ENCODE results near the gene CRKL.

CRKL gene, protein sequence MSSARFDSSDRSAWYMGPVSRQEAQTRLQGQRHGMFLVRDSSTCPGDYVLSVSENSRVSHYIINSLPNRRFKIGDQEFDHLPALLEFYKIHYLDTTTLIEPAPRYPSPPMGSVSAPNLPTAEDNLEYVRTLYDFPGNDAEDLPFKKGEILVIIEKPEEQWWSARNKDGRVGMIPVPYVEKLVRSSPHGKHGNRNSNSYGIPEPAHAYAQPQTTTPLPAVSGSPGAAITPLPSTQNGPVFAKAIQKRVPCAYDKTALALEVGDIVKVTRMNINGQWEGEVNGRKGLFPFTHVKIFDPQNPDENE

DNA sequence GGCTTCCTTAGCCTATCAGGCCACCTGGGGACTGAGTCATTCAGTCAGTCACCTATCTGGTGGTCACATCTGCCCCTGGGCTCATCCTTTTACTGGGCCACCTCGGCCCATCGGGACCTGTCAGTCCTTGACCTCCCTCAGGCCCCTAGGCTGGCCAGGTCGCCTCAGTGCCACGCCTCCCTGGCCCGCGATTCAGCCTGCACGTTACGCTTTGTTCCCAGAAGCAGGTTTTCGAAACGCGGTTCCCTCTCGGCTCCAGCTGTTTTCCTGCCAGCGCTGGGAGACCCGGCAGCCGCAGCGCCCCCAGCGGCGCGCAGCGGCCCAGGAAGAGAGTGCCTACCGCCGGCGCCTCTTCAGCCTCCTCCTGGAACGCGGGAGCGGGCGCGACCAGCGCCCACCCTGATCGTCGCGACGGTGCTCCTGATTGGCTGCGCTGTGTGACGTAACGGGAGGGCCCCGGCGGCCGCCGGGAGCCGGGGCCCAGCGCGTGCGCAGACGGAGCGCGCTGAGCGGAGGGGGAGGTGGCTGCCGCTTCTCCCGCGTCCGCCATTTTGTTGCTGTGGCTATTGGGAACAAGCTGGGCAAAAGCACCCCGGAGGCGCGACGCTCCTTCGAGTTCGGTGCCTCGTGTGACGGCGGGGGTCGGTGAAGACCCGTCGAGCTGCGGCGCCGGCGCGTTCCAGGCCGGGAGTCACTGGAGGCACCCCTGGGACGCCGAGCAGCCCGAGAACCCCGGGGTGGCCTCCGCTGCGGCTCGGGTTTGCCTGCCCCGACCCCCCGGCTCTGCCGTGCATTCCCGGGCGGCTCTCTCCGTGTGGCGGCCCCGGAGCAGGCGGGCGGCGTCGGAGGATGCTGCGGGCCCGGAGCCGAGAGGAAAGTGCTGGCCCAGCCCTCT is at the start of gene CRKL:
Gene CRKL (plus strand): TSS at position 492 of the 895 bp plus-strand sequence. CDS start 528 bp downstream, outside the sequence.
- Histone ChIP-seq H3K4me1 (ENCODE audit: insufficient read depth, low read length, poor library complexity, severe bottlenecking) (peaks cover 24% of the 10 kb centered on the region), H3K4me2 (ENCODE audit: low read depth, low read length, poor library complexity, severe bottlenecking) (peak within 1 kb of the TSS; percentile 98), H2AFZ (ENCODE audit: low read length) (peak within 1 kb of the TSS; percentile 99), H3K9me2 (replicated peaks; ENCODE audit: low read depth, low read length) (no peaks in the 10 kb centered on the region), H3K27me3 (ENCODE audit: insufficient read depth, low read length, poor library complexity, severe bottlenecking) (peaks cover 8% of the 10 kb centered on the region), H3K9me3 (ENCODE audit: insufficient read depth, low read depth, low read length) (no peaks in the 10 kb centered on the region), H3F3A (ENCODE audit: low read depth) (no peaks in the 10 kb centered on the region), H3K4me3 (ENCODE audit: low read length, poor library complexity, severe bottlenecking) (peak within 1 kb of the TSS; percentile 98), H4K20me1 (ENCODE audit: insufficient read depth, low read length, poor library complexity, severe bottlenecking) (peaks cover 44% of the 10 kb centered on the region), H3K79me2 (ENCODE audit: insufficient read depth, low read length) (peaks cover 49% of the 10 kb centered on the region), H3K36me3 (ENCODE audit: insufficient read depth, low read length) (no peaks in the 10 kb centered on the region), H3K9ac (ENCODE audit: low read depth, low read length, poor library complexity, severe bottlenecking) (peak within 1 kb of the TSS; percentile 94)
- TF ChIP-seq, protein P1, sequence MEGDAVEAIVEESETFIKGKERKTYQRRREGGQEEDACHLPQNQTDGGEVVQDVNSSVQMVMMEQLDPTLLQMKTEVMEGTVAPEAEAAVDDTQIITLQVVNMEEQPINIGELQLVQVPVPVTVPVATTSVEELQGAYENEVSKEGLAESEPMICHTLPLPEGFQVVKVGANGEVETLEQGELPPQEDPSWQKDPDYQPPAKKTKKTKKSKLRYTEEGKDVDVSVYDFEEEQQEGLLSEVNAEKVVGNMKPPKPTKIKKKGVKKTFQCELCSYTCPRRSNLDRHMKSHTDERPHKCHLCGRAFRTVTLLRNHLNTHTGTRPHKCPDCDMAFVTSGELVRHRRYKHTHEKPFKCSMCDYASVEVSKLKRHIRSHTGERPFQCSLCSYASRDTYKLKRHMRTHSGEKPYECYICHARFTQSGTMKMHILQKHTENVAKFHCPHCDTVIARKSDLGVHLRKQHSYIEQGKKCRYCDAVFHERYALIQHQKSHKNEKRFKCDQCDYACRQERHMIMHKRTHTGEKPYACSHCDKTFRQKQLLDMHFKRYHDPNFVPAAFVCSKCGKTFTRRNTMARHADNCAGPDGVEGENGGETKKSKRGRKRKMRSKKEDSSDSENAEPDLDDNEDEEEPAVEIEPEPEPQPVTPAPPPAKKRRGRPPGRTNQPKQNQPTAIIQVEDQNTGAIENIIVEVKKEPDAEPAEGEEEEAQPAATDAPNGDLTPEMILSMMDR (conservative IDR thresholded peaks at IDR 0.05; ENCODE audit: low read length): peak; percentile 83
- TF ChIP-seq EZH2phosphoT487 (IDR thresholded peaks at IDR 0.05; ENCODE audit: borderline replicate concordance): no peak

DNA sequence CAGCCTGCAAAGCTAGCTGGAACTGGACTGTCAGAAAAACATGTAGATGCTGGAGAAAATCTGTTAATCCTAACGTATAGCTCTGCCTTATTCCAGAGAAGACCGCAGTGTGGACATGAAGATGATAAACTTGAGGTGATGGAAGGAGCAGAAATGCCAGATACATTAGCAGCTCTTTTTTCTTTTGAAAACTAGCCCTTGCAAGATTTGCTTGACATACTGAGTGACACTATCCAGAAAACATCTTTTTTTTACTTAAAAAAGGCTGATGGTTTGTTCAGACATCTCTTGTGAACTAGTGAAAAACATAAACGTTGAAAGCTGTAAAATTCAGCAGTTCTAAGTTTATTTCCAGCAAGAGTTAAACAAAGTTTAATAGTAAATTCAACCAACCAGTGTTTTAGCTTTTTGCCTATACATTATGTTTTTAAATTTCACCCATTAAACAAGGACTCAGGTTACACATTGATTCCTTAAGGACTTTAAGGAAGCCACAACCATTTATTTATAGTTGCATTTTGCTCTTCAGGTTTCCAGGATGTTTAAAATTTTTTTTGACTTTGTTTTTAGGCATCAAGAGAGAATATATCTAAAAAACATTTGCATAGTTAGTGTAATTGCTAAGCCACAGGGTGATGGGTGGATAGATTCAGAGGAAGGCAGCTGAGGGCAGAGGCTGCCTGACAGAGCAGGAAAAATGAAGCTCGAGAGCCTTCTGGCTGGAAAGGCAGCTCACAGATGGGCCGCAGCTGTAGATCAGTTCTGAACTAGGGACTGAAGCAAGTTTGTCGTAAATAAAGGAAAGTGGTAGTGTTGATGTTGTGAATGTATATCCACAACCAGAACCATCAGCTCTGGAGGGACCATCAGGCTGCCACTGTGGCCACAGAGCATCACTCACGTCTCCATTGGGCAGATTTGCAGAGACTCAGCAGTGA is 48.9 kb upstream of the CRKL start:
- Histone ChIP-seq H3K9me2 (replicated peaks; ENCODE audit: low read depth, low read length) (no peaks in the 10 kb centered on the region), H3K4me2 (ENCODE audit: low read depth, low read length, poor library complexity, severe bottlenecking) (peak overlapping the region; percentile 61), H3K79me2 (ENCODE audit: insufficient read depth, low read length) (no peaks in the 10 kb centered on the region), H3K36me3 (ENCODE audit: insufficient read depth, low read length) (no peaks in the 10 kb centered on the region), H3K4me3 (ENCODE audit: low read length, poor library complexity, severe bottlenecking) (peak overlapping the region; percentile 33), H3F3A (ENCODE audit: low read depth) (no peaks in the 10 kb centered on the region), H3K9ac (ENCODE audit: low read depth, low read length, poor library complexity, severe bottlenecking) (peak overlapping the region; percentile 38), H3K4me1 (ENCODE audit: insufficient read depth, low read length, poor library complexity, severe bottlenecking) (peaks cover 16% of the 10 kb centered on the region), H4K20me1 (ENCODE audit: insufficient read depth, low read length, poor library complexity, severe bottlenecking) (no peaks in the 10 kb centered on the region), H2AFZ (ENCODE audit: low read length) (no peak overlapping the region), H3K27me3 (ENCODE audit: insufficient read depth, low read length, poor library complexity, severe bottlenecking) (no peaks in the 10 kb centered on the region), H3K9me3 (ENCODE audit: insufficient read depth, low read depth, low read length) (no peaks in the 10 kb centered on the region)
- TF ChIP-seq EZH2phosphoT487 (IDR thresholded peaks at IDR 0.05; ENCODE audit: borderline replicate concordance): no peak
- TF ChIP-seq, protein P1 (conservative IDR thresholded peaks at IDR 0.05; ENCODE audit: low read length): no peak

DNA sequence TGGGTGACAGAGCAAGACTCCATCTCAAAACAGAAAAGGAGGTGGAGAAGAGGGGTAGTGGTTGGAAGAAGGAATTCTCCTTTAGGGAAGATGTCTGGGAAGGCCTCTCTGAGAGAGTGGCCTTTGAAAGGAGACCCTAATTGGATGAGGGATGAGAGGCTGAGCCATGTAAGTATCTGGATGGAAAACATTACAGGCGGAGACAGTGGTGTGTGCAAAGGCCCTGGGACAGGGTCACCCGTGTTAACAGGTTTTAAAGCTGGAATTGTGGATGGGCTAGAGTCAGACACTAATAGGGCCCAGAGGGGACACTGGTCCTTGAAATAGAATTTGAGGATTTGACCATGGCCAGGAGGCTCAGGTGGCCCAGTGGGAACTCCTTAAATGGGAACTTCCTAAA is 48.0 kb upstream of the CRKL start:
- Histone ChIP-seq H4K20me1 (ENCODE audit: insufficient read depth, low read length, poor library complexity, severe bottlenecking) (no peaks in the 10 kb centered on the region), H2AFZ (ENCODE audit: low read length) (no peak overlapping the region), H3F3A (ENCODE audit: low read depth) (no peaks in the 10 kb centered on the region), H3K9ac (ENCODE audit: low read depth, low read length, poor library complexity, severe bottlenecking) (no peak overlapping the region), H3K36me3 (ENCODE audit: insufficient read depth, low read length) (no peaks in the 10 kb centered on the region), H3K4me3 (ENCODE audit: low read length, poor library complexity, severe bottlenecking) (no peak overlapping the region), H3K4me2 (ENCODE audit: low read depth, low read length, poor library complexity, severe bottlenecking) (no peak overlapping the region), H3K4me1 (ENCODE audit: insufficient read depth, low read length, poor library complexity, severe bottlenecking) (peaks cover 16% of the 10 kb centered on the region), H3K9me2 (replicated peaks; ENCODE audit: low read depth, low read length) (no peaks in the 10 kb centered on the region), H3K9me3 (ENCODE audit: insufficient read depth, low read depth, low read length) (no peaks in the 10 kb centered on the region), H3K27me3 (ENCODE audit: insufficient read depth, low read length, poor library complexity, severe bottlenecking) (no peaks in the 10 kb centered on the region), H3K79me2 (ENCODE audit: insufficient read depth, low read length) (no peaks in the 10 kb centered on the region)
- TF ChIP-seq, protein P1 (conservative IDR thresholded peaks at IDR 0.05; ENCODE audit: low read length): no peak
- TF ChIP-seq EZH2phosphoT487 (IDR thresholded peaks at IDR 0.05; ENCODE audit: borderline replicate concordance): no peak

Data from Loucy (cell line).